HCT116 (cell line): ENCODE measurements around the gene KHDRBS1. TPM values are rescaled to one million over a fixed set of nuclear protein-coding genes. Genes with fewer than 3 reads are reported as not detected.
"Not testable (repeated sequence)": the region's sequence is repeated elsewhere in the genome, so short reads cannot be mapped to it uniquely, and the experiment has no call there.

Experiments
- ATAC-seq: fragments of 200-7000 bp; cut with Tn5 transposase; 2 replicates; pipeline ENCODE4 v1.9.1; 2020; ENCODE audit warnings: mild to moderate bottlenecking, moderate library complexity
- BruUV-seq: library from RNA; stranded (reverse); fragments of 400-500 nt; replicated peaks from 2 replicates; lab custom pipeline; 2021; lab: Mats Ljungman, UMichigan
- CTCF ChIA-PET: fragments of 300-600 bp; sonication (Branson Sonifier 250); formaldehyde crosslinking; loops from one replicate; lab custom pipeline; 2021; ENCODE audit warnings: antibody characterized with exemption; lab: Charles Lee
- POLR2A ChIA-PET: fragments of 300-600, 350-600 bp; sonication (Branson Sonifier 250); formaldehyde crosslinking; loops from one replicate; lab custom pipeline; 2021; ENCODE audit warnings: antibody characterized with exemption; lab: Charles Lee
- RAD21 ChIA-PET, 2 experiments: fragments of 300-600 bp; sonication (Branson Sonifier 250); formaldehyde crosslinking; loops; one replicate each; lab custom pipeline; 2023; ENCODE audit warnings: low total read pairs in 2 of 2; ENCODE audit not compliant: uncharacterized antibody in 2 of 2, unreplicated experiment in 2 of 2, low non-redundant PET in 1 of 2; lab: Charles Lee
- DNase-seq: peaks from one replicate; pipeline ENCODE4 v3.0.0-alpha.2; 2010; ENCODE audit warnings: low read depth, low spot score
- H2AFZ ChIP-seq: fragments of 200-600 bp; shearing (Covaris generic), sonication (generic); 2 replicates; pipeline ENCODE4 v1.6.1; 2017; ENCODE audit warnings: low read depth, mixed run types, mixed read lengths, antibody characterized with exemption, low read length; ENCODE audit not compliant: poor library complexity, severe bottlenecking
- H3K27ac ChIP-seq: 2 replicates; pipeline ENCODE4 v1.5.1; 2012; ENCODE audit warnings: low read depth, low read length
- H3K27me3 ChIP-seq: fragments of 200-600 bp; sonication (generic); 2 replicates; pipeline ENCODE4 v1.6.1; 2016; ENCODE audit warnings: mixed run types, low read length, mixed read lengths; ENCODE audit not compliant: insufficient read depth
- H3K36me3 ChIP-seq, 2 experiments: fragments of 200-500 bp in 1 of 2; fragments of 200-600 bp in 1 of 2; sonication (Bioruptor generic) in 1 of 2; sonication (generic) in 1 of 2; 2 replicates each; pipeline versions ENCODE4 v1.5.1 to v1.6.1; 2014 to 2016; ENCODE audit warnings: low read length in 2 of 2, inconsistent platforms in 1 of 2, mixed read lengths in 1 of 2, mixed run types in 1 of 2; ENCODE audit not compliant: insufficient read depth in 2 of 2, control insufficient read depth in 1 of 2
- H3K4me1 ChIP-seq, 2 experiments: fragments of 200-600 bp in 1 of 2; sonication (generic) in 1 of 2; 2 replicates each; pipeline versions ENCODE4 v1.5.1 to v1.6.1; 2012 to 2017; ENCODE audit warnings: low read length in 2 of 2, inconsistent platforms in 1 of 2, mild to moderate bottlenecking in 1 of 2, mixed read lengths in 1 of 2, mixed run types in 1 of 2, moderate library complexity in 1 of 2; ENCODE audit not compliant: insufficient read depth in 2 of 2, control insufficient read depth in 1 of 2
- H3K4me2 ChIP-seq: fragments of 200-600 bp; sonication (generic); 2 replicates; pipeline ENCODE4 v1.6.1; 2017; ENCODE audit warnings: mixed run types, low read length, mixed read lengths
- H3K4me3 ChIP-seq, 2 experiments: fragments of 200-600 bp in 1 of 2; sonication (generic) in 1 of 2; replicated peaks in 1 of 2; 2 replicates each; pipeline ENCODE4 v1.5.1; 2011 to 2016; ENCODE audit warnings: low read length in 2 of 2, control low read depth in 1 of 2, low read depth in 1 of 2, mild to moderate bottlenecking in 1 of 2, mixed read lengths in 1 of 2, mixed run types in 1 of 2
- H3K79me2 ChIP-seq: fragments of 200-600 bp; sonication (generic); 2 replicates; pipeline ENCODE4 v1.6.1; 2017; ENCODE audit warnings: mild to moderate bottlenecking, mixed run types, low read length, moderate library complexity, mixed read lengths; ENCODE audit not compliant: insufficient read depth
- H3K9ac ChIP-seq: fragments of 200-600 bp; sonication (generic); 2 replicates; pipeline ENCODE4 v1.6.1; 2016; ENCODE audit warnings: low read length, mixed read lengths
- H3K9me2 ChIP-seq: fragments of 200-600 bp; sonication (generic), shearing (Covaris generic); 2 replicates; pipeline ENCODE4 v1.6.1; 2017; ENCODE audit warnings: mixed run types, mild to moderate bottlenecking, moderate library complexity; ENCODE audit not compliant: insufficient read depth
- H3K9me3 ChIP-seq, 2 experiments: fragments of 200-500 bp in 1 of 2; fragments of 200-600 bp in 1 of 2; sonication (Bioruptor generic) in 1 of 2; sonication (generic) in 1 of 2; 2 replicates each; pipeline ENCODE4 v1.6.1; 2014 to 2017; ENCODE audit warnings: low read length in 2 of 2, mixed read lengths in 2 of 2, inconsistent platforms in 1 of 2, low read depth in 1 of 2, mild to moderate bottlenecking in 1 of 2, mixed run types in 1 of 2, moderate library complexity in 1 of 2; ENCODE audit not compliant: control insufficient read depth in 1 of 2, insufficient read depth in 1 of 2
- H4K20me1 ChIP-seq: fragments of 200-600 bp; sonication (generic), shearing (Covaris generic); 2 replicates; pipeline ENCODE4 v1.6.1; 2017; ENCODE audit warnings: mixed run types, mild to moderate bottlenecking, moderate library complexity; ENCODE audit not compliant: insufficient read depth
- ATF3 ChIP-seq: IDR thresholded peaks from 2 replicates; pipeline ENCODE4 v1.6.1; 2012
- CEBPB ChIP-seq: IDR thresholded peaks from 2 replicates; pipeline ENCODE4 v1.6.1; 2012; ENCODE audit warnings: low read depth
- ELF1 ChIP-seq: IDR thresholded peaks from 2 replicates; pipeline ENCODE4 v1.6.1; 2012; ENCODE audit warnings: low read depth, borderline replicate concordance
- FOSL1 ChIP-seq: IDR thresholded peaks from 2 replicates; pipeline ENCODE4 v1.6.1; 2012; ENCODE audit warnings: low read depth
- POLR2A ChIP-seq: IDR thresholded peaks from 2 replicates; pipeline ENCODE4 v1.7.0; 2011; ENCODE audit warnings: borderline replicate concordance; ENCODE audit not compliant: insufficient read depth, insufficient read length; ENCODE audit errors: extremely low read depth
- SIN3A ChIP-seq: IDR thresholded peaks from 2 replicates; pipeline ENCODE4 v1.6.1; 2012; ENCODE audit warnings: low read depth
- ZBTB33 ChIP-seq: IDR thresholded peaks from 2 replicates; pipeline ENCODE4 v1.6.1; 2011; ENCODE audit warnings: mild to moderate bottlenecking, low read length, moderate library complexity; ENCODE audit not compliant: insufficient replicate concordance; ENCODE audit errors: extremely low read depth
- ZFX ChIP-seq: fragments of 450-650 bp; IDR thresholded peaks from 2 replicates; pipeline ENCODE4 v1.6.1; 2017
- intact Hi-C: fragments of 100-400 bp; cut with micrococcal nuclease; formaldehyde crosslinking; loops from 2 replicates; pipeline ENCODE4 v1.10.0; 2022
- total RNA-seq: library from RNA; stranded (reverse); gene quantifications from one replicate; pipeline ENCODE4 v1.2.1, GENCODE V29; 2021; ENCODE audit not compliant: unreplicated experiment

Gene KHDRBS1
- total RNA-seq, 1 experiment from 2014 or later, result 215 TPM

GRCh38 chr1:31989964-31990363 lies 23.7 kb upstream of the KHDRBS1 start (continued):
- no peak for TF ChIP-seq ELF1

GRCh38 chr1:31991182-31991581 lies 22.5 kb upstream of the KHDRBS1 start:
- POLR2A ChIA-PET, result interaction anchor here (0.9 kb wide), 1 partner anchor 40 kb away, joined by 3 read pairs; no protein-coding TSS in a partner anchor

GRCh38 chr1:31995263-31995662 lies 18.4 kb upstream of the KHDRBS1 start:
- POLR2A ChIA-PET, result no interaction called here
- H3K36me3 ChIP-seq, result no peaks in the 10 kb centered on the region
- no peaks in the 10 kb centered on the region for H3K9me2 ChIP-seq
- no peak overlapping the region for H3K9ac ChIP-seq
- ATAC-seq, result no peak
- no peak for DNase-seq
- TF ChIP-seq ZBTB33 (no peak), CEBPB (no peak)
- CTCF ChIA-PET, result no interaction called here
- H2AFZ ChIP-seq, result no peak overlapping the region
- H3K27me3 ChIP-seq, result no peaks in the 10 kb centered on the region
- RAD21 ChIA-PET, result no interaction called here
- BruUV-seq, result no TSS peak
- no peaks in the 10 kb centered on the region for H4K20me1 ChIP-seq
- no peak overlapping the region for H3K4me3 ChIP-seq
- H3K9me3 ChIP-seq, result no peaks in the 10 kb centered on the region
- H3K79me2 ChIP-seq, result no peaks in the 10 kb centered on the region
- H3K27ac ChIP-seq, result no peak overlapping the region
- peaks cover 0 to 6% of the 10 kb centered on the region in 2 experiments; a peak in 2 of 4 replicates for H3K4me1 ChIP-seq
- H3K4me2 ChIP-seq, result no peak overlapping the region
- intact Hi-C loops, result no loop called here

More at GRCh38 chr1:31991182-31991581, 22.5 kb upstream of the KHDRBS1 start:
- no peak overlapping the region for H2AFZ ChIP-seq
- DNase-seq, result no peak
- H4K20me1 ChIP-seq, result no peaks in the 10 kb centered on the region
- no peak overlapping the region for H3K27ac ChIP-seq
- ChIA-PET CTCF (no interaction called here), RAD21 (no interaction called here)
- no peak for ATAC-seq
- H3K36me3 ChIP-seq, result no peaks in the 10 kb centered on the region
- H3K4me1 ChIP-seq, result peaks cover 0 to 6% of the 10 kb centered on the region in 2 experiments; a peak in 2 of 4 replicates
- no peak overlapping the region for H3K4me3 ChIP-seq
- no peak overlapping the region for H3K4me2 ChIP-seq
- H3K9me2 ChIP-seq, result no peaks in the 10 kb centered on the region
- no peak overlapping the region for H3K9ac ChIP-seq
- no peaks in the 10 kb centered on the region for H3K27me3 ChIP-seq
- intact Hi-C loops, result no loop called here
- no TSS peak for BruUV-seq
- no peaks in the 10 kb centered on the region for H3K9me3 ChIP-seq
- TF ChIP-seq ZFX (no peak), POLR2A (no peak), FOSL1 (no peak), ATF3 (no peak), SIN3A (no peak)
- no peaks in the 10 kb centered on the region for H3K79me2 ChIP-seq

- DNase-seq, H3K36me3 ChIP-seq, H2AFZ ChIP-seq, CTCF ChIA-PET, POLR2A ChIA-PET, ATAC-seq, H3K9me3 ChIP-seq, H3K9me2 ChIP-seq, H3K27ac ChIP-seq, H3K79me2 ChIP-seq, intact Hi-C loops, H3K9ac ChIP-seq, H3K27me3 ChIP-seq, RAD21 ChIA-PET, H3K4me1 ChIP-seq, BruUV-seq, H3K4me2 ChIP-seq, H3K4me3 ChIP-seq, H4K20me1 ChIP-seq: not testable (repeated sequence)
Observed at GRCh38 chr1:31996121-31996520, 17.5 kb upstream of the KHDRBS1 start.
